ENCODE results near the gene NRXN2. TPM values are rescaled to one million over a fixed set of nuclear protein-coding genes. Genes with fewer than 3 reads are reported as not detected.

Gene NRXN2
- total RNA-seq, 1 donor from 2014 or later: 50.4 TPM

DNA sequence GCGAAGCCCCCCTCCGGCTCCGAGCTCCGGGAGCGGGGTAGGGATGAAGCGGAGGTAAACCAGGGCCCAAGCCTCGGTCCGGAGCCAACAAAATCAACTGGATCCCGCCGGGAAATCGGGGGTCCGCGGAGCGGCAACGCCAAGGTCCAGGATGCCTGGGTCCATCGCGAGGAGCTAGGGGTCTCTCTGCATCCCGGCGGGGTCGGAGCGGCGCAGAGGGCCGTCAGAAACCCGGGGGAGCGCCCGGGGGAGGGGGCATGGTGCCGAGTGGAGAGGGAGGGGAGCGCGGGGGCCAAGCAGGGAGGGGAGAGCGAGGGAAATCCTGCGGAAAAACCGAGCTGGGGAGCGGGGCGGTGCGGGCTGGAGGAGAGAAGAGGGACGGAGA is 80.1 kb downstream of the NRXN2 start:
- Mint-ChIP-seq H3K36me3 (ENCODE audit: unreplicated experiment) (no peaks in the 10 kb centered on the region), H3K4me3 (ENCODE audit: unreplicated experiment) (no peak overlapping the region), H3K4me1 (ENCODE audit: low read depth, unreplicated experiment) (peaks cover 27% of the 10 kb centered on the region), H3K27me3 (ENCODE audit: unreplicated experiment) (peaks cover 14% of the 10 kb centered on the region), H3K27ac (ENCODE audit: unreplicated experiment) (no peak overlapping the region), H3K9me3 (ENCODE audit: unreplicated experiment) (peaks cover 3% of the 10 kb centered on the region)
- no peak for TF ChIP-seq CTCF (IDR thresholded peaks at IDR 0.05; ENCODE audit: partially characterized antibody, unreplicated experiment)
- DNase-seq: no peak

- Mint-ChIP-seq H3K27me3 (ENCODE audit: unreplicated experiment) (peaks cover 12% of the 10 kb centered on the region), H3K4me3 (ENCODE audit: unreplicated experiment) (peak overlapping the region; percentile 38), H3K9me3 (ENCODE audit: unreplicated experiment) (peaks cover 3% of the 10 kb centered on the region), H3K27ac (ENCODE audit: unreplicated experiment) (no peak overlapping the region), H3K4me1 (ENCODE audit: low read depth, unreplicated experiment) (peaks cover 26% of the 10 kb centered on the region), H3K36me3 (ENCODE audit: unreplicated experiment) (no peaks in the 10 kb centered on the region)
- TF ChIP-seq CTCF (IDR thresholded peaks at IDR 0.05; ENCODE audit: partially characterized antibody, unreplicated experiment): no peak
- no peak for DNase-seq
Measured at GRCh38 chr11:64642418-64642735, 80.6 kb downstream of the NRXN2 start.

- Mint-ChIP-seq H3K9me3 (ENCODE audit: unreplicated experiment) (peaks cover 3% of the 10 kb centered on the region), H3K27ac (ENCODE audit: unreplicated experiment) (no peak overlapping the region), H3K36me3 (ENCODE audit: unreplicated experiment) (no peaks in the 10 kb centered on the region), H3K27me3 (ENCODE audit: unreplicated experiment) (peaks cover 12% of the 10 kb centered on the region), H3K4me1 (ENCODE audit: low read depth, unreplicated experiment) (peaks cover 22% of the 10 kb centered on the region), H3K4me3 (ENCODE audit: unreplicated experiment) (no peak overlapping the region)
- DNase-seq: no peak
- no peak for TF ChIP-seq CTCF (IDR thresholded peaks at IDR 0.05; ENCODE audit: partially characterized antibody, unreplicated experiment)
Measured at GRCh38 chr11:64641596-64642417, 81.2 kb downstream of the NRXN2 start.

- Mint-ChIP-seq H3K36me3 (ENCODE audit: unreplicated experiment) (no peaks in the 10 kb centered on the region), H3K4me3 (ENCODE audit: unreplicated experiment) (no peak overlapping the region), H3K27me3 (ENCODE audit: unreplicated experiment) (peaks cover 8% of the 10 kb centered on the region), H3K9me3 (ENCODE audit: unreplicated experiment) (peaks cover under 1% of the 10 kb centered on the region), H3K27ac (ENCODE audit: unreplicated experiment) (no peak overlapping the region), H3K4me1 (ENCODE audit: low read depth, unreplicated experiment) (peaks cover 17% of the 10 kb centered on the region)
- DNase-seq: no peak
- no peak for TF ChIP-seq CTCF (IDR thresholded peaks at IDR 0.05; ENCODE audit: partially characterized antibody, unreplicated experiment)
Measured at GRCh38 chr11:64639885-64640284, 83.1 kb downstream of the NRXN2 start.

DNA sequence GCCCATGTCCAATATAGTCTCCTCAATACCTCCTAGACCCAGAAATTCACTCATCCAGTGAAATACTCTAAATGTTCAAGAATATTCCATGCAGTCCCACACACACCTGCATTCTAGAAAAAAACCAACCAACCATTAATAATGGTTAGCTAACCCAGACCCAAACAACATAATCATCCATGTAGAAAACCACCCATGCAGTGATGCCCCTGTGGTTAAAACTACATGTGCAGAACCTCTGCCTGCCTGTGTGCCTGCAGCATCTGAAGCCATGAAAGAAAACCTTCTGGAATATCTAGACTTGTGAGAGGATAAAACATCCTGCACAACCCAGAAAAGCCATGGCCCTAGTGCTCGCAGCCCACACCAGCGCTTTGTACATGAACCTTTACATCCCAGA is 84.2 kb downstream of the NRXN2 start:
- no peak for DNase-seq
- Mint-ChIP-seq H3K36me3 (ENCODE audit: unreplicated experiment) (no peaks in the 10 kb centered on the region), H3K4me3 (ENCODE audit: unreplicated experiment) (no peak overlapping the region), H3K9me3 (ENCODE audit: unreplicated experiment) (peaks cover 4% of the 10 kb centered on the region), H3K4me1 (ENCODE audit: low read depth, unreplicated experiment) (peaks cover 15% of the 10 kb centered on the region), H3K27me3 (ENCODE audit: unreplicated experiment) (peaks cover 13% of the 10 kb centered on the region), H3K27ac (ENCODE audit: unreplicated experiment) (no peak overlapping the region)
- no peak for TF ChIP-seq CTCF (IDR thresholded peaks at IDR 0.05; ENCODE audit: partially characterized antibody, unreplicated experiment)
